HCT116 (cell line): ENCODE data around the gene TTC32. TPM values are rescaled to one million over a fixed set of nuclear protein-coding genes. Genes with fewer than 3 reads are reported as not detected.

Experiments
- ATAC-seq: fragments of 200-7000 bp; cut with Tn5 transposase; 2 replicates; pipeline ENCODE4 v1.9.1; 2020; ENCODE audit warnings: mild to moderate bottlenecking, moderate library complexity
- BruUV-seq: library from RNA; stranded (reverse); fragments of 400-500 nt; replicated peaks from 2 replicates; lab custom pipeline; 2021; lab: Mats Ljungman, UMichigan
- CTCF ChIA-PET: fragments of 300-600 bp; sonication (Branson Sonifier 250); formaldehyde crosslinking; loops from one replicate; lab custom pipeline; 2021; ENCODE audit warnings: antibody characterized with exemption; lab: Charles Lee
- POLR2A ChIA-PET: fragments of 300-600, 350-600 bp; sonication (Branson Sonifier 250); formaldehyde crosslinking; loops from one replicate; lab custom pipeline; 2021; ENCODE audit warnings: antibody characterized with exemption; lab: Charles Lee
- RAD21 ChIA-PET, 2 experiments: fragments of 300-600 bp; sonication (Branson Sonifier 250); formaldehyde crosslinking; loops; one replicate each; lab custom pipeline; 2023; ENCODE audit warnings: low total read pairs in 2 of 2; ENCODE audit not compliant: uncharacterized antibody in 2 of 2, unreplicated experiment in 2 of 2, low non-redundant PET in 1 of 2; lab: Charles Lee
- DNase-seq: peaks from one replicate; pipeline ENCODE4 v3.0.0-alpha.2; 2010; ENCODE audit warnings: low read depth, low spot score
- H2AFZ ChIP-seq: fragments of 200-600 bp; shearing (Covaris generic), sonication (generic); 2 replicates; pipeline ENCODE4 v1.6.1; 2017; ENCODE audit warnings: low read depth, mixed run types, mixed read lengths, antibody characterized with exemption, low read length; ENCODE audit not compliant: poor library complexity, severe bottlenecking
- H3K27ac ChIP-seq: 2 replicates; pipeline ENCODE4 v1.5.1; 2012; ENCODE audit warnings: low read depth, low read length
- H3K27me3 ChIP-seq: fragments of 200-600 bp; sonication (generic); 2 replicates; pipeline ENCODE4 v1.6.1; 2016; ENCODE audit warnings: mixed run types, low read length, mixed read lengths; ENCODE audit not compliant: insufficient read depth
- H3K36me3 ChIP-seq, 2 experiments: fragments of 200-500 bp in 1 of 2; fragments of 200-600 bp in 1 of 2; sonication (Bioruptor generic) in 1 of 2; sonication (generic) in 1 of 2; 2 replicates each; pipeline versions ENCODE4 v1.5.1 to v1.6.1; 2014 to 2016; ENCODE audit warnings: low read length in 2 of 2, inconsistent platforms in 1 of 2, mixed read lengths in 1 of 2, mixed run types in 1 of 2; ENCODE audit not compliant: insufficient read depth in 2 of 2, control insufficient read depth in 1 of 2
- H3K4me1 ChIP-seq, 2 experiments: fragments of 200-600 bp in 1 of 2; sonication (generic) in 1 of 2; 2 replicates each; pipeline versions ENCODE4 v1.5.1 to v1.6.1; 2012 to 2017; ENCODE audit warnings: low read length in 2 of 2, inconsistent platforms in 1 of 2, mild to moderate bottlenecking in 1 of 2, mixed read lengths in 1 of 2, mixed run types in 1 of 2, moderate library complexity in 1 of 2; ENCODE audit not compliant: insufficient read depth in 2 of 2, control insufficient read depth in 1 of 2
- H3K4me2 ChIP-seq: fragments of 200-600 bp; sonication (generic); 2 replicates; pipeline ENCODE4 v1.6.1; 2017; ENCODE audit warnings: mixed run types, low read length, mixed read lengths
- H3K4me3 ChIP-seq, 2 experiments: fragments of 200-600 bp in 1 of 2; sonication (generic) in 1 of 2; replicated peaks in 1 of 2; 2 replicates each; pipeline ENCODE4 v1.5.1; 2011 to 2016; ENCODE audit warnings: low read length in 2 of 2, control low read depth in 1 of 2, low read depth in 1 of 2, mild to moderate bottlenecking in 1 of 2, mixed read lengths in 1 of 2, mixed run types in 1 of 2
- H3K79me2 ChIP-seq: fragments of 200-600 bp; sonication (generic); 2 replicates; pipeline ENCODE4 v1.6.1; 2017; ENCODE audit warnings: mild to moderate bottlenecking, mixed run types, low read length, moderate library complexity, mixed read lengths; ENCODE audit not compliant: insufficient read depth
- H3K9ac ChIP-seq: fragments of 200-600 bp; sonication (generic); 2 replicates; pipeline ENCODE4 v1.6.1; 2016; ENCODE audit warnings: low read length, mixed read lengths
- H3K9me2 ChIP-seq: fragments of 200-600 bp; sonication (generic), shearing (Covaris generic); 2 replicates; pipeline ENCODE4 v1.6.1; 2017; ENCODE audit warnings: mixed run types, mild to moderate bottlenecking, moderate library complexity; ENCODE audit not compliant: insufficient read depth
- H3K9me3 ChIP-seq, 2 experiments: fragments of 200-500 bp in 1 of 2; fragments of 200-600 bp in 1 of 2; sonication (Bioruptor generic) in 1 of 2; sonication (generic) in 1 of 2; 2 replicates each; pipeline ENCODE4 v1.6.1; 2014 to 2017; ENCODE audit warnings: low read length in 2 of 2, mixed read lengths in 2 of 2, inconsistent platforms in 1 of 2, low read depth in 1 of 2, mild to moderate bottlenecking in 1 of 2, mixed run types in 1 of 2, moderate library complexity in 1 of 2; ENCODE audit not compliant: control insufficient read depth in 1 of 2, insufficient read depth in 1 of 2
- H4K20me1 ChIP-seq: fragments of 200-600 bp; sonication (generic), shearing (Covaris generic); 2 replicates; pipeline ENCODE4 v1.6.1; 2017; ENCODE audit warnings: mixed run types, mild to moderate bottlenecking, moderate library complexity; ENCODE audit not compliant: insufficient read depth
- ATF3 ChIP-seq: IDR thresholded peaks from 2 replicates; pipeline ENCODE4 v1.6.1; 2012
- CBX3 ChIP-seq: IDR thresholded peaks from 2 replicates; pipeline ENCODE4 v1.6.1; 2012; ENCODE audit warnings: low read depth
- EGR1 ChIP-seq: IDR thresholded peaks from 2 replicates; pipeline ENCODE4 v1.6.1; 2012; ENCODE audit warnings: low read depth
- FOSL1 ChIP-seq: IDR thresholded peaks from 2 replicates; pipeline ENCODE4 v1.6.1; 2012; ENCODE audit warnings: low read depth
- POLR2AphosphoS5 ChIP-seq: IDR thresholded peaks from 2 replicates; pipeline ENCODE4 v1.6.1; 2011; ENCODE audit warnings: mild to moderate bottlenecking, low read depth, low read length, moderate library complexity
- RAD21 ChIP-seq: IDR thresholded peaks from 2 replicates; pipeline ENCODE4 v1.6.1; 2012; ENCODE audit warnings: low read depth, mild to moderate bottlenecking
- SRF ChIP-seq: IDR thresholded peaks from 2 replicates; pipeline ENCODE4 v1.6.1; 2012; ENCODE audit warnings: low read depth
- intact Hi-C: fragments of 100-400 bp; cut with micrococcal nuclease; formaldehyde crosslinking; loops from 2 replicates; pipeline ENCODE4 v1.10.0; 2022
- total RNA-seq: library from RNA; stranded (reverse); gene quantifications from one replicate; pipeline ENCODE4 v1.2.1, GENCODE V29; 2021; ENCODE audit not compliant: unreplicated experiment
- TF ChIP-seq, protein P1 (sequence below): IDR thresholded peaks from 2 replicates; pipeline ENCODE4 v1.6.1; 2012; ENCODE audit warnings: low read depth

Gene TTC32
- total RNA-seq, 1 experiment from 2014 or later = 6.3 TPM

DNA sequence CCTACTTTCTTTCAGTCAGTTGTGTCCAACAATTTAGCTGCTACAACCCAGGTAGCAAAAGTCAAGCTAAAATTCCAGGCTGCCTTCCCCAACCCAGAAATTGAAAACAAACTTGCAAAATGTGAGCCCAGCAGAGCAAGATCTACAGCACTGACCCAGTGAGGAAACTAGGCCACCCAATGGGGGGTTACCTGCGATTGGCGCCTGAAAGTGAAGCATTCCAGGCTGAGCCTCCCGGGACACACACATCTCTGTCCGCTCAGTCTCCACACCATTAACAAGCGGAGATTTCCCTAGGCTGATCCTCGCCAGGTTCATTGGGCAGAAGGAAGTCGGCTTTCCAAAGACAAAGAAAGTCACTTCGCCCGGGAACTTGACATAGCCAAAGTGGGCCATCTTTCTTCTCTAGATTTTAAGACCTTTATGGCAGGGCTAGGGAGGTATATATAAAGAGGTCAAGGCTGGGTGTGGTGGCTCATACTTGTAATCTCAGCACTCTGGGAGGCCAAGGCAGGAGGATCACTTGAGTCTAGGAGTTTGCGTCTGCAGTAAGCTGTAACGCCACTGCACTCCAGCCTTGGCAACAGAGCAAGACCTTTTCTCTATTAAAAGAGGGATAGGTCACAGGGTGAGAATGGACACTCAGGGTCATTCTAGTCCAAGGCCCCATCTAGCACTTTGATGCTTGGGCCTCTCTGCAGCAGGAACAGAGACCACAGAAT lies 53.6 kb downstream of the TTC32 start:
- H3K9me3 ChIP-seq = no peaks in the 10 kb centered on the region
- H3K79me2 ChIP-seq = no peaks in the 10 kb centered on the region
- H3K27me3 ChIP-seq = peaks cover 15% of the 10 kb centered on the region; the same call in 1 of the 2 replicates
- no peaks in the 10 kb centered on the region for H3K4me1 ChIP-seq
- H4K20me1 ChIP-seq = no peaks in the 10 kb centered on the region
- H3K4me3 ChIP-seq = no peak overlapping the region
- DNase-seq = no peak
- H3K36me3 ChIP-seq = no peaks in the 10 kb centered on the region
- H3K9ac ChIP-seq = no peak overlapping the region
- ATAC-seq = no peak
- CTCF ChIA-PET = no interaction called here
- no peaks in the 10 kb centered on the region for H3K9me2 ChIP-seq
- no peak overlapping the region for H3K27ac ChIP-seq
- POLR2A ChIA-PET = no interaction called here
- RAD21 ChIA-PET = no interaction called here
- no peak overlapping the region for H2AFZ ChIP-seq
- H3K4me2 ChIP-seq = no peak overlapping the region
- no TSS peak for BruUV-seq
- TF ChIP-seq EGR1 = no peak
- TF ChIP-seq FOSL1 = no peak
- no peak for TF ChIP-seq CBX3
- TF ChIP-seq SRF = no peak
- TF ChIP-seq POLR2AphosphoS5 = no peak
- no peak for TF ChIP-seq ATF3
- TF ChIP-seq, protein P1, sequence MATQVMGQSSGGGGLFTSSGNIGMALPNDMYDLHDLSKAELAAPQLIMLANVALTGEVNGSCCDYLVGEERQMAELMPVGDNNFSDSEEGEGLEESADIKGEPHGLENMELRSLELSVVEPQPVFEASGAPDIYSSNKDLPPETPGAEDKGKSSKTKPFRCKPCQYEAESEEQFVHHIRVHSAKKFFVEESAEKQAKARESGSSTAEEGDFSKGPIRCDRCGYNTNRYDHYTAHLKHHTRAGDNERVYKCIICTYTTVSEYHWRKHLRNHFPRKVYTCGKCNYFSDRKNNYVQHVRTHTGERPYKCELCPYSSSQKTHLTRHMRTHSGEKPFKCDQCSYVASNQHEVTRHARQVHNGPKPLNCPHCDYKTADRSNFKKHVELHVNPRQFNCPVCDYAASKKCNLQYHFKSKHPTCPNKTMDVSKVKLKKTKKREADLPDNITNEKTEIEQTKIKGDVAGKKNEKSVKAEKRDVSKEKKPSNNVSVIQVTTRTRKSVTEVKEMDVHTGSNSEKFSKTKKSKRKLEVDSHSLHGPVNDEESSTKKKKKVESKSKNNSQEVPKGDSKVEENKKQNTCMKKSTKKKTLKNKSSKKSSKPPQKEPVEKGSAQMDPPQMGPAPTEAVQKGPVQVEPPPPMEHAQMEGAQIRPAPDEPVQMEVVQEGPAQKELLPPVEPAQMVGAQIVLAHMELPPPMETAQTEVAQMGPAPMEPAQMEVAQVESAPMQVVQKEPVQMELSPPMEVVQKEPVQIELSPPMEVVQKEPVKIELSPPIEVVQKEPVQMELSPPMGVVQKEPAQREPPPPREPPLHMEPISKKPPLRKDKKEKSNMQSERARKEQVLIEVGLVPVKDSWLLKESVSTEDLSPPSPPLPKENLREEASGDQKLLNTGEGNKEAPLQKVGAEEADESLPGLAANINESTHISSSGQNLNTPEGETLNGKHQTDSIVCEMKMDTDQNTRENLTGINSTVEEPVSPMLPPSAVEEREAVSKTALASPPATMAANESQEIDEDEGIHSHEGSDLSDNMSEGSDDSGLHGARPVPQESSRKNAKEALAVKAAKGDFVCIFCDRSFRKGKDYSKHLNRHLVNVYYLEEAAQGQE = no peak
- TF ChIP-seq RAD21 = no peak
- TF ChIP-seq, all 23 proteins: peak for 0
- intact Hi-C loops = no loop called here
